ENCODE measurements around the gene PEPD.

The PEPD gene

GRCh38 chr19:33349319-33350289, 172.0 kb downstream of the PEPD start:
- DNase-seq = no peak

GRCh38 chr19:33348301-33349010, 173.1 kb downstream of the PEPD start:
- no peak for DNase-seq

GRCh38 chr19:33347300-33347699, 174.3 kb downstream of the PEPD start:
- DNase-seq = no peak

- DNase-seq = no peak
These were observed 174.9 kb downstream of the PEPD start for GRCh38 chr19:33346665-33347064.

GRCh38 chr19:33345163-33345562, 176.4 kb downstream of the PEPD start:
- DNase-seq = no peak

GRCh38 chr19:33344573-33344925, 177.0 kb downstream of the PEPD start:
- DNase-seq = peak; percentile 49

GRCh38 chr19:33343859-33344572, 177.6 kb downstream of the PEPD start:
- DNase-seq = peak; percentile 62

GRCh38 chr19:33343301-33343700, 178.3 kb downstream of the PEPD start:
- DNase-seq = no peak

GRCh38 chr19:33340991-33341390, 180.6 kb downstream of the PEPD start:
- no peak for DNase-seq

GRCh38 chr19:33339016-33339984, 182.3 kb downstream of the PEPD start:
- DNase-seq = no peak
